CD4-positive, alpha-beta T cell (primary cell): ENCODE results near the gene ATP6V1G3. TPM values are rescaled to one million over a fixed set of nuclear protein-coding genes. Genes with fewer than 3 reads are reported as not detected.
"Not testable (repeated sequence)": the region's sequence is repeated elsewhere in the genome, so short reads cannot be mapped to it uniquely, and the experiment has no call there.

Experiments
- ATAC-seq: fragments of 200-7000 bp; cut with Tn5 transposase; one replicate; pipeline ENCODE4 v1.10.0; 2022; ENCODE audit warnings: mild to moderate bottlenecking; ENCODE audit not compliant: poor library complexity
- CTCF ChIA-PET: fragments of 350-600 bp; sonication (Branson Sonifier 250); formaldehyde crosslinking; loops from one replicate; lab custom pipeline; 2021; ENCODE audit warnings: antibody characterized with exemption, inconsistent platforms; lab: Charles Lee
- POLR2A ChIA-PET: fragments of 350-600 bp; sonication (Branson Sonifier 250); formaldehyde crosslinking; loops from one replicate; lab custom pipeline; 2021; ENCODE audit warnings: antibody characterized with exemption, inconsistent platforms; lab: Charles Lee
- DNase-seq, 14 experiments: peaks; one replicate each; pipeline ENCODE4 v3.0.0-alpha.2; 2013 to 2020; ENCODE audit warnings: mixed read lengths in 2 of 14
- H3K27ac ChIP-seq, 2 donors: one replicate each; pipeline versions ENCODE4 v1.5.1 to v1.7.0; 2013; ENCODE audit warnings: low read length in 2 of 2, low read depth in 1 of 2, mild to moderate bottlenecking in 1 of 2
- H3K27me3 ChIP-seq, 2 experiments: 1 replicate in 1 of 2; 2 replicates in 1 of 2; pipeline versions ENCODE4 v1.6.1 to v1.7.0; 2013; ENCODE audit warnings: low read length in 2 of 2, control low read depth in 1 of 2, mild to moderate bottlenecking in 1 of 2, moderate library complexity in 1 of 2; ENCODE audit not compliant: insufficient read depth in 2 of 2, control insufficient read depth in 1 of 2
- H3K36me3 ChIP-seq: one replicate; pipeline ENCODE4 v1.6.1; 2013; ENCODE audit warnings: low read length, control low read depth; ENCODE audit not compliant: insufficient read depth
- H3K4me1 ChIP-seq: one replicate; pipeline ENCODE4 v1.6.1; 2013; ENCODE audit warnings: low read length, control low read depth; ENCODE audit not compliant: insufficient read depth
- H3K4me3 ChIP-seq: one replicate; pipeline ENCODE4 v1.5.1; 2013; ENCODE audit warnings: mild to moderate bottlenecking, low read length, moderate library complexity
- H3K9me3 ChIP-seq, 2 experiments: 1 replicate in 1 of 2; 2 replicates in 1 of 2; pipeline versions ENCODE4 v1.6.1 to v1.7.0; 2013; ENCODE audit warnings: low read length in 2 of 2, mild to moderate bottlenecking in 2 of 2, control low read depth in 1 of 2, moderate library complexity in 1 of 2; ENCODE audit not compliant: control insufficient read depth in 1 of 2, insufficient read depth in 1 of 2
- H3K27ac Mint-ChIP-seq: one replicate; pipeline ENCODE4 v1.8.0; 2020; ENCODE audit warnings: mixed read lengths
- H3K27me3 Mint-ChIP-seq: one replicate; pipeline ENCODE4 v1.8.0; 2021; ENCODE audit warnings: mixed read lengths
- H3K36me3 Mint-ChIP-seq: one replicate; pipeline ENCODE4 v1.8.0; 2021; ENCODE audit warnings: low read depth, mixed read lengths
- H3K4me1 Mint-ChIP-seq: one replicate; pipeline ENCODE4 v1.8.0; 2021; ENCODE audit warnings: low read depth, mixed read lengths
- H3K4me3 Mint-ChIP-seq: one replicate; pipeline ENCODE4 v1.8.0; 2020; ENCODE audit warnings: mild to moderate bottlenecking, mixed read lengths
- H3K9me3 Mint-ChIP-seq: one replicate; pipeline ENCODE4 v1.8.0; 2020; ENCODE audit warnings: mixed read lengths
- intact Hi-C, 2 experiments: fragments of 100-400 bp; cut with DNase I in 1 of 2; cut with micrococcal nuclease in 1 of 2; formaldehyde crosslinking; loops; one replicate each; pipeline versions ENCODE4 v1.15.1 to v1.9.0; 2023 to 2025; cut with DNase I, micrococcal nuclease
- polyA plus RNA-seq, 2 donors: library from polyadenylated mRNA; unstranded; fragments of 120-200 nt; gene quantifications; one replicate each; pipeline ENCODE4 v1.2.1, GENCODE V29; 2013
- total RNA-seq, 174 experiments: library from RNA in 2 of 174; stranded (reverse) in 2 of 174; gene quantifications; one replicate each; pipeline ENCODE4 v1.2.3 and lab custom pipeline; 2021 to 2026
- TF ChIP-seq, protein P1 (sequence below): fragments of 200-600 bp; IDR thresholded peaks from one replicate; pipeline ENCODE4 v1.8.0; 2022; ENCODE audit warnings: antibody characterized with exemption, mild to moderate bottlenecking

Gene ATP6V1G3, protein sequence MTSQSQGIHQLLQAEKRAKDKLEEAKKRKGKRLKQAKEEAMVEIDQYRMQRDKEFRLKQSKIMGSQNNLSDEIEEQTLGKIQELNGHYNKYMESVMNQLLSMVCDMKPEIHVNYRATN
- total RNA-seq: not detected
- not detected for polyA plus RNA-seq (2013, experiment 1 of 2)
- polyA plus RNA-seq (2013, experiment 2 of 2): not detected
- total RNA-seq (lab: John Stamatoyannopoulos, UW): 0 to 0.71 (median 0.05) reads per million in 172 experiments

DNA sequence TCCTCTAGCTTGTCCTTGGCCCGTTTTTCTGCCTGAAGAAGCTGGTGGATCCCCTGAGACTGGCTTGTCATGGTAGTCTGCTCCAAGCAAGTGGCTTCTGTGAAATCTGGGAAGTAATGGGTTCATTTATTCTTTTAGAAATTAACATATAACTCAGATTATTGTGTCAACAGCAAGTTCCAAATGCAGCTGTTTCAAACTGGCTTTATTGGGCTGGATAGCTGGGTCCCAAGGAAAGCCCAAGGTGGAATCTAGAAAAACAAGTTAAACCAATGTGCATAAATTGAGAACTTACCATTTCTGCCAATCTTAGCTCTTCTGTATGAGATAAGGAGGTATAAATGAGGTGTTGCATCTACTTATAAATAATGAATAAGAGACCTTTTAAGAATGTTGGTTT is at the start of gene ATP6V1G3:
Gene ATP6V1G3 (minus strand): TSS at position 101 of the 400 bp plus-strand sequence. CDS start 30 bp downstream, at position 71.
- peaks cover 0 to 4% of the 10 kb centered on the region in 2 experiments for H3K9me3 ChIP-seq
- DNase-seq (no peak), ATAC-seq (no peak)
- POLR2A ChIA-PET: interaction anchor here (1.0 to 2.0 kb wide), 7 partner anchors 11 to 116 kb away, joined by 3 to 6 read pairs (median 4); no protein-coding TSS in a partner anchor
- H3K27ac ChIP-seq: no peak within 1 kb of the TSS
- H3K36me3 ChIP-seq: no peaks in the 10 kb centered on the region
- no peaks in the 10 kb centered on the region for H3K36me3 Mint-ChIP-seq
- peaks cover 79% of the 10 kb centered on the region for H3K4me1 Mint-ChIP-seq
- CTCF ChIA-PET: no interaction called here
- no peaks in the 10 kb centered on the region for H3K27me3 Mint-ChIP-seq
- H3K27me3 ChIP-seq: no peaks in the 10 kb centered on the region
- H3K4me3 Mint-ChIP-seq: no peak within 1 kb of the TSS
- intact Hi-C loops: no loop called here
- TF ChIP-seq, protein P1, sequence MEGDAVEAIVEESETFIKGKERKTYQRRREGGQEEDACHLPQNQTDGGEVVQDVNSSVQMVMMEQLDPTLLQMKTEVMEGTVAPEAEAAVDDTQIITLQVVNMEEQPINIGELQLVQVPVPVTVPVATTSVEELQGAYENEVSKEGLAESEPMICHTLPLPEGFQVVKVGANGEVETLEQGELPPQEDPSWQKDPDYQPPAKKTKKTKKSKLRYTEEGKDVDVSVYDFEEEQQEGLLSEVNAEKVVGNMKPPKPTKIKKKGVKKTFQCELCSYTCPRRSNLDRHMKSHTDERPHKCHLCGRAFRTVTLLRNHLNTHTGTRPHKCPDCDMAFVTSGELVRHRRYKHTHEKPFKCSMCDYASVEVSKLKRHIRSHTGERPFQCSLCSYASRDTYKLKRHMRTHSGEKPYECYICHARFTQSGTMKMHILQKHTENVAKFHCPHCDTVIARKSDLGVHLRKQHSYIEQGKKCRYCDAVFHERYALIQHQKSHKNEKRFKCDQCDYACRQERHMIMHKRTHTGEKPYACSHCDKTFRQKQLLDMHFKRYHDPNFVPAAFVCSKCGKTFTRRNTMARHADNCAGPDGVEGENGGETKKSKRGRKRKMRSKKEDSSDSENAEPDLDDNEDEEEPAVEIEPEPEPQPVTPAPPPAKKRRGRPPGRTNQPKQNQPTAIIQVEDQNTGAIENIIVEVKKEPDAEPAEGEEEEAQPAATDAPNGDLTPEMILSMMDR: no peak
- no peaks in the 10 kb centered on the region for H3K9me3 Mint-ChIP-seq
- H3K27ac Mint-ChIP-seq: peak within 1 kb of the TSS; percentile 81
- no peak within 1 kb of the TSS for H3K4me3 ChIP-seq
- peaks cover 9% of the 10 kb centered on the region for H3K4me1 ChIP-seq

DNA sequence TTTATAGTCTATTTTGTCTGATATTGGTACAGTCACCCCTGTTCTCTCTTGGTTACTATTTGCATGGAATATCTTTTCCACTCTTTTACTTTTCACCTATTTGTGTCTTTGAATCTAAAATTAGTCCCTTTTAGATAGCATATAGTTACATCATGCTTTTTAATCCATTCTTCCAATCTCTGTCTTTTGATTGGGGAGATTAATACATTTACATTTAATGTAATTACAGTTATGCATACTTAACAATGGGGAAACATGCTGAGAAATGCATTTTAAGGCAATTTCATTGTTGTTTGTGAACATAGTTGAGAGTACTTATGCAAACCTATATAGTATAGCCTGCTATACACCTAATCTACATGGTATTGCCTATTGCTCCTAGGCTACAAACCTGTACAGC is 48.4 kb upstream of the ATP6V1G3 start:
- no peak overlapping the region for H3K27ac ChIP-seq
- ChIA-PET CTCF (interaction anchor here (1.5 kb wide), 2 partner anchors 9 to 23 kb away, joined by 3 read pairs; no protein-coding TSS in a partner anchor), POLR2A (interaction anchor here (1.2 to 1.7 kb wide), 3 partner anchors 9 to 38 kb away, joined by 3 to 6 read pairs (median 5); no protein-coding TSS in a partner anchor)
- peaks cover 15% of the 10 kb centered on the region for H3K9me3 Mint-ChIP-seq
- H3K36me3 Mint-ChIP-seq: peaks cover 19% of the 10 kb centered on the region
- H3K4me1 Mint-ChIP-seq: no peaks in the 10 kb centered on the region
- no peak overlapping the region for H3K4me3 Mint-ChIP-seq
- H3K4me1 ChIP-seq: no peaks in the 10 kb centered on the region
- H3K27ac Mint-ChIP-seq: no peak overlapping the region
- no peaks in the 10 kb centered on the region for H3K36me3 ChIP-seq
- no peak for ATAC-seq
- H3K27me3 ChIP-seq: no peaks in the 10 kb centered on the region
- intact Hi-C loops: no loop called here
- TF ChIP-seq, protein P1: no peak
- no peak for DNase-seq
- peaks cover 11 to 16% of the 10 kb centered on the region in 2 experiments for H3K9me3 ChIP-seq
- H3K27me3 Mint-ChIP-seq: no peaks in the 10 kb centered on the region
- H3K4me3 ChIP-seq: no peak overlapping the region

DNA sequence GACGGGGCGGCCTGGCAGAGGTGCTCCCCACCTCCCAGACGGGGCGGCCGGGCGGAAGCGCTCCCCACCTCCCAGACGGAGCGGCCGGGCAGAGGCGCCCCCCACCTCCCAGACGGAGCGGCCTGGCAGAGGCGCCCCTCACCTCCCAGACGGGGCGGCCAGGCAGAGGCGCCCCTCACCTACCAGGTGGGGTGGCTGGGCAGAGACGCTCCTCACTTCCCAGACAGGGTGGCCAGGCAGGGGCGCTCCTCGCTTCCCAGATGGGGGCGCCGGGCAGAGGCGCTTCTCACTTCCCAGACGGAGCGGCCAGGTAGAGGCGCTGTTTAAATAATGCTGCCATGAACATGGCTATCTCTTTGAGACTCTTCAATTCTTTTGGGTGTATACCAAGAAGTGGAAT is 43.7 kb upstream of the ATP6V1G3 start:
- no peaks in the 10 kb centered on the region for H3K27me3 ChIP-seq
- H3K4me1 ChIP-seq: no peaks in the 10 kb centered on the region
- no peaks in the 10 kb centered on the region for H3K27me3 Mint-ChIP-seq
- H3K4me1 Mint-ChIP-seq: no peaks in the 10 kb centered on the region
- H3K9me3 ChIP-seq: peaks cover 13 to 22% of the 10 kb centered on the region in 2 experiments
- H3K9me3 Mint-ChIP-seq: peaks cover 9% of the 10 kb centered on the region
- intact Hi-C loops: no loop called here
- TF ChIP-seq, protein P1: no peak
- no peak overlapping the region for H3K4me3 Mint-ChIP-seq
- ChIA-PET POLR2A (no interaction called here), CTCF (no interaction called here)
- no peak for DNase-seq
- no peaks in the 10 kb centered on the region for H3K36me3 ChIP-seq
- peaks cover 19% of the 10 kb centered on the region for H3K36me3 Mint-ChIP-seq
- no peak overlapping the region for H3K27ac Mint-ChIP-seq
- no peak overlapping the region for H3K4me3 ChIP-seq
- no peak for ATAC-seq
- no peak overlapping the region for H3K27ac ChIP-seq

DNA sequence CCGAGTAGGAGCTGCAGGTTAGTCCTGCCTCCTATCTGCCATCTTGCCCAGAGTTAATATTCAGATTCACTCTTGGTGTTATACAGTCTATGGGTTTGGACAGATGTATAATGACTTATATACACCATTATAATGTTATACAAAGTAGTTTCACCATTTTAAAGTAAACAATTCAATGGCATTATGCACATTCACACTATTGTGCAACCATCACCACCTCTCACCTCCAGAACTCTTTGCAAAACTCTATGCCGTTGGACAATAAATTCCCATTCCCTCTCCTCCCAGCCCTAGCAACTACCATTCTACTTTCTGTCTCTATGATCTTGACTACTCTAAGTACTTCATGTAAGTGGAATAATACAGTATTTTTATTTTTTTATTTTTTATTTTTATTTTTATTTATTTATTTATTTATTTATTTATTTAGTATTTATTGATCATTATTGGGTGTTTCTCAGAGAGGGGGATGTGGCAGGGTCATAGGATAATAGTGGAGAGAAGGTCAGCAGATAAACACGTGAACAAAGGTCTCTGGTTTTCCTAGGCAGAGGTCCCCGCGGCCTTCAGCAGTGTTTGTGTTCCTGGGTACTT is 42.8 kb upstream of the ATP6V1G3 start:
- H3K27ac Mint-ChIP-seq, DNase-seq, H3K36me3 ChIP-seq, POLR2A ChIA-PET, ATAC-seq, H3K4me1 Mint-ChIP-seq, H3K27ac ChIP-seq, CTCF ChIA-PET, intact Hi-C loops, H3K27me3 ChIP-seq, H3K4me3 Mint-ChIP-seq, H3K27me3 Mint-ChIP-seq, H3K9me3 Mint-ChIP-seq, H3K4me1 ChIP-seq, H3K4me3 ChIP-seq: not testable (repeated sequence)
- peaks cover 19% of the 10 kb centered on the region for H3K36me3 Mint-ChIP-seq
- peaks cover 7 to 22% of the 10 kb centered on the region in 2 experiments for H3K9me3 ChIP-seq
